Smooth muscle cell of the brain vasculature (primary cell): ENCODE results near the gene B4GALT7.

Experiments used
- DNase-seq: peaks from one replicate; pipeline ENCODE4 v3.0.0-alpha.2; 2012; ENCODE audit warnings: low read depth, low spot score

Gene B4GALT7

DNA sequence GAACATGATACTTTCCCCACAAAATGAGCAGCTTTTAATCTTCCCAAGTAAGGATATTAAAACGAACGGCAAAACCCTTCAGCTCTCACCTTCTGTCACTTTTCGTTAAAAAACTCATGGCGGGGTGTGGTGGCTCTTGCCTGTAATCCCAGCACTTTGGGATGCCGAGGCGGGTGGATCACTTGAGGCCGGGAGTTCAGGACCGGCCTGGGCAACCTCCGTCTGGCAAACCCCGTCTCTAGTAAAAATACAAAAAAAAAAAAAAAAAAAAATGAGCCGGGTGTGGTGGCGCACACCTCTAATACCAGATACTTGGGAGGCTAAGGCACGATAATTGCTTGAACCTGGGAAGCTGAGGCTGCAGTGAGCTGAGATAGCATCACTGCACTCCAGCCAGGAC lies 7.0 kb upstream of the B4GALT7 start:
- DNase-seq: no peak

DNA sequence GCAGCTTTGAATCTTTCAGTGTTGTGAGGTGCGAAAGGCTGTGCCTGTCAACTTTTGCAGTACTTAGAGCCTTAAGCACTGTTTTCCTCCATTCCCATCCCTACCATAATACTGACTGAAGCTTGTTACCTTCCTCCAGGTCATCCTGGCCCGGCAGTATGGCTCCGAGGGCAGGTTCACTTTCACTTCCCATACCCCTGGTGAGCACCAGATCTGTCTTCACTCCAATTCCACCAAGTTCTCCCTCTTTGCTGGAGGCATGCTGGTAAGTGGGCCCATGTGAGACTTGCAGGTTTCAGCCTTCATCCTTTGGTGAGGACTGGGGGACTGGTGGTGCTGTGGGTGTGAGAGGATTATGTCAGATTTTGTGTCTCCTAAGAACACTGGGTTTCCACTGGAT lies 6.4 kb upstream of the B4GALT7 start:
- DNase-seq: no peak

DNA sequence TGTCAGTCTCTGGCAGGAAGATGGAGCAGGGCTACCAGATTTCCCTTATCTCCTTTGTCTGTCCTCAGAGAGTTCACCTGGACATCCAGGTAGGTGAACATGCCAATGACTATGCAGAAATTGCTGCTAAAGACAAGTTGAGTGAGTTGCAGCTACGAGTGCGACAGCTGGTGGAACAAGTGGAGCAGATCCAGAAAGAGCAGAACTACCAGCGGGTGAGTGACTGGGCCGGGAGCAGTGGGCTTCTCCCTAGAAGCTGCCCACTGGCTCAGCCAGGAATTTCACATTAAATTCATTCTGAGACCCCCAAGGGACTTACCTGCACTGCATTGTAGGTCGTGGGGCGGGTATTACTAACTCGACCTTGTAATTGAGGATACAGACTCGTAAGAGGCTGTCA lies 5.9 kb upstream of the B4GALT7 start:
- DNase-seq: no peak

DNA sequence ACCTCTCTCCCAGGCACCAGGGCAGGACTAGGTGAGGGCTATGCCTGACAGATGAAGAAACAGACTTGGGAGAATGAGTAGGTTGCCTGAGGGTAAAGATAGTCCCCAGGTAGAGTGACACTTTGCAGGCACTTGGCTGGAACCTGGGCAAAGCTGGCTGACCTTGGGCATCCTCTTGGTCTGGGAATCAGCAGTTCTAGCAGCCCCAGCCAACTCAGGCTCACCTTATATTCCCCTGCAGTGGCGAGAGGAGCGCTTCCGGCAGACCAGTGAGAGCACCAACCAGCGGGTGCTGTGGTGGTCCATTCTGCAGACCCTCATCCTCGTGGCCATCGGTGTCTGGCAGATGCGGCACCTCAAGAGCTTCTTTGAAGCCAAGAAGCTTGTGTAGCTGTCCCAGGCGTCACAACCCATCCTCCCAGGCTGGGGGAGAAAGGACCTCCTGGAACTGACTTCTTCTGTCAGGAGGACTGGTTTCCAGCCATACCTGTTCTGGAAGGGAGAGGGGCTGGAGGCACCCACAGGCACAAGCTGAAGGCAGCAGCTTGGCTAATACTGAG lies 4.8 kb upstream of the B4GALT7 start:
- no peak for DNase-seq

DNA sequence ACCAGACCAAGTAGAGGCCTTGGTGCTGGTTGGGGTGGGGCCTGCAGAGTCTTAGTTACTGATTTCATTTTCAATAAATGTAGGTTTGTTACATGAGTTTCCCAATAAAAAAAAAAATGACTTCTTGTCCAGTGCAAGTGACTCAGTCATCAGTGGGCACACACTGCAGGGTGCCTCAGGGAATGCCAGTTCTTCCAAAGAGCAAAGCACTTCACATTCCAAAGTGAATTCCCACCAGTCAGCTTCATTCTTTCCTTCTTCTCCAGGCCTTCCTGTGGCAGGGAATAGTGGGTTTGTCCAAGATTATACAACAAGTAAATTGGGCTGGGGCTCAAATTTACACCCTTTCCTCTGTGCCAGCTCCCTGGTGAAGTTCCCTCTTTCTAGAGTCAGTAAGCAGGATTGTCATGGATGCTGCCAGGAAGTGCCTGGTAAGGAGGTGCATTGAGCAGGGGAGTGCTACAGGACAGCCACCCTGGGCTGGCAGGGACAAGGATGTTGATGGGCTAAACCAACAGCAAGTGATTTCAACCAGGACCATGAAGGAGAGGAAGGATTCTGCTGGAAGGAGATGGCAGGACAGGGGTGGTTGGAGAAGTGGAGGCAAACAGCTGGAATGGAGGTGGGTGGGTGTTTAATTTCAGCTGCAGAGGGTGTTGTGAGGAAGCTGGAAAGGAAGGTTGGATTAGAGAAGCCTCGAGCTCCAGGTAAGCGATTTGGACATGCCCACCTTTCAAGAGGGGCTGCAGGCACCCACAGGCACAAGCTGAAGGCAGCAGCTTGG lies 3.7 kb upstream of the B4GALT7 start:
- no peak for DNase-seq

DNA sequence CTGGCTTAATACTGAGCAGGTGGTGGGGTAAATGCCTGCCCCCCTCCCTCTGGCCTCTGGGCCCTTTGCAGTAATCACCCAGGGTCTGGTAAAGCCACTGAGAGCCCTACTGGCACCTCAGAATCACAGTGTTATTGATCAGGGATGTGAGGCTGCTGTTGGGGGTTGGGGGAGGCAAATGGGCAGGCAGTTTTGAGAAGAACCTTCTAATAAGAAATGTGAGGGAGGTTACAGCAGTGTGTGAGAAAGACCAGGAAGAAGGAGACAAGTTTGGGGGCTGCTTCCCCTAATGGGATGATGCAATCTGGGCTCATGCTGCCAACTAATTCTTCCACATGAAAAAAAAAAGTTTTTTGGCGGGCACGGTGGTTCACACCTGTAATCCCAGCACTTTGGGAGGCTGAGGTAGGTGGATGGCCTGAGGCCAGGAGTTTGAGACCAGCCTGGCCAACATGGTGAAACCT lies 3.1 kb upstream of the B4GALT7 start:
- no peak for DNase-seq

DNA sequence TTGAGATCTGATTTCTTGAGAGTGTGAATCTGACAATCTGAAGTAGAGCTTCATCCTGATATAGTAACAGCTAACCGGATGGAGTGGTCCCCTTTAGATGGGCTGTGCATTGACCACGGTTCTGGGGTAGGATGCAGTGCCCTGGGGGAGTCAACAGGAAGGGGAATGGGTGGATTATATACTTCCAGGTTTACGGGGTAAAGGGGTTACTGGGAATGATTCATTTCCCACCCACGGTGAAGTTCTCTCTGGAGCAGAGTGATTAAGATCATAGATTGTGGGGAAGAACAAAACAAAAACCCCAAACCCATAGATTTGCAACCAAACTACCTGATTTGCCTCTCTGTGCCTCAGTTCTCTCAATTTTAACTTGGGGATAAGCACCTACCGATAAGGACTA lies 1.5 kb upstream of the B4GALT7 start:
- DNase-seq: no peak

DNA sequence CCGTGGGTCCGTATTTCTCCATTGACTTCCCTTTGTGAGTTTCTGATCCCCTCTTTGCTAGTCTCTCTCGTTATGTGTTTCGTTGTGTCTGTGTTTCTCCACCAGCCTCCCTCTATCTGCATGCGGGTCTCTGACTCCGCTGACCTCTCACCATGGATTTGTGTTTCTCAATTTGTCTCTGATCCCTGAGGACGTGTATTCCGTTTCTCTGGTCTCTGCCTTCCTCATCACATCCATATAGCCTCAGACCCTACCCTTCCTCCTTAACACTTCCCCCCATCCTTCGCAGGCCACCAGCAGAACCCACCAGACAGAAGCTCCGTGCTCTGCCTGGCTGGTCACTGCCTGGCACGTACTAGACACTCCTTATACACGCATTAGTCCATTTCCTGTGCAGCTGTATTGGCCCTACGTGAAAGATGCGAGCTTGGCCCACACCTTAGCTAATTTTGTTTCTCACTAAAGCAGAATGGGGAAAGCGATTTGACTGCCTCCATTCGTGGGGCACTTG lies 631 bp downstream of the B4GALT7 start:
- DNase-seq: no peak

DNA sequence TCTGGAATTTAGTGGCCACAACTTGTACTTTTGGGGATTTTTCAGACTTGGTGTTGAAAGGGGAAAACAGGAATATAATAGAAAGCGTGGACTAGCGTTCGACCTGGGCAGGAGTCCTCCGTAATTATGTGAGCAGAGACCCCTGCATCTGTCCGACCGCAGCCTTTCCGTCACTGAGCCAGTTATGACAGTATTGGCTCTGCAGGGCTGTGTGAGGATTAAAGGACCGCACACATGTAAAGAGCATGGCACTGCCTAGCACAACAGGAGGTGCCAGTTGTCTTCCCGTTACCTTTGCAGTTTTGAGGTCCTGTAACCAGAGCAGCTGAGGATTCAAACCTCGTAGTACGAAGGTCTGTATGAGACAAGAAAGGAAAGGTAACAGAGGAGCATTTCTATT lies 1.2 kb downstream of the B4GALT7 start:
- DNase-seq: no peak

DNA sequence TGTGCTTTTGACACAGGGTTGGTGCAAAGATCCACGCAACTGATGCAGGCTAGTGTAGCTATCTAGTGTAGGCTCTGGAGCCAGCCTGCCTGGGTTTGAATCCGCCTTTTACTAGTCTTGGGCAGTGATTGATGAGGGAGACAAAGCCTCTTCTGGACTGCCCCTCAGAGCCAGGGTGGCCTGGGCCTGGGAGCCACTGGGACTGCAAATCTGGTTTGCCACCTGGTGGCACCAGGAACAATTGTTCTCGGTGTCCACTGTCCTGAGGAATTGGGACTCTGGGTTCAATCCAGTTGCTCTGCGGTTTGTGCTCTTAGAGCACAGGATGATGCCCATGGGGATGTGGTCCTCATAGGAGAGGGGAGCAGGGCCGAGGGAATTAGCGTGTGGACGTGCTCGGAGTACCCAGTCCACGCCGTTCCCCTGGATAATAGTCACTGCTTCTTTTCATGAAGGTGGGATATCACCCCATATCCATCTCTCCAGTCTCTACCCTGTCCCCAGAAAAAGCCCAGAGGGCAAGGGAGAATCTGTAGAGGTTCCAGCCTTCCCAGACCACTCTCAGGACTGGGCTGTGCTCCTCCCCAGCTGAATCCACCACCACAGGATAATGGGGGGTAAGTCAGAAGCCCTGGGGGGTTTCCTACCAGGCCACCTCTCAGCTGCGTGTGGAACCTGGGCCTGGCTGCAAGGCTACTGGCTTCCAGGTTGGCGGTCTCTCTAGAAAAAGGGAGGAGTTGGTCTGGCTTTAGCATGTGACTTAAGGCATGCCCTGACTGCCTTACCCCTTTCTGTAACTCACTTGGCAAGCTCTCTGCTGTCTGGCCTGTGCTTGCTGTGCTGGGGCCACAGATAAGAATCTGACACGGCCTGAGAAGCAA lies 1.9 kb downstream of the B4GALT7 start:
- no peak for DNase-seq

DNA sequence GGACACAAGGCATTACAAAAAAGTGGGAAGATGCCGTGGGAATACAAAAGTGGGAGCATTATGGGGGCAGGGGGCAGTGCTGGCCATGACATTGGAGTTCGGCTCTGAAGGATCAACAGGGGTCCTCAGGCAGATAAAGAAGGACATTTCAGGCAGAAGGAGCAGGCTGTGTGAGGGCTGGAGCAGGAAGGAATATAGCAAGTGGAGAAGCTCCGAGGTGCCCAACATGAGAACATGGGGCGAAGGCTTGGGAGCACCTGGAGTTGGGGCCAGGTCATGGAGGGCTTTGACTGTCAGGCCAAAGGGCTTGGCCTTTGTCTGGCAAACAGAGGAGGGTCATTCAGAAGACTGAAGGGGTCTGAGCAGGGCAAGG lies 2.5 kb downstream of the B4GALT7 start:
- DNase-seq: no peak

DNA sequence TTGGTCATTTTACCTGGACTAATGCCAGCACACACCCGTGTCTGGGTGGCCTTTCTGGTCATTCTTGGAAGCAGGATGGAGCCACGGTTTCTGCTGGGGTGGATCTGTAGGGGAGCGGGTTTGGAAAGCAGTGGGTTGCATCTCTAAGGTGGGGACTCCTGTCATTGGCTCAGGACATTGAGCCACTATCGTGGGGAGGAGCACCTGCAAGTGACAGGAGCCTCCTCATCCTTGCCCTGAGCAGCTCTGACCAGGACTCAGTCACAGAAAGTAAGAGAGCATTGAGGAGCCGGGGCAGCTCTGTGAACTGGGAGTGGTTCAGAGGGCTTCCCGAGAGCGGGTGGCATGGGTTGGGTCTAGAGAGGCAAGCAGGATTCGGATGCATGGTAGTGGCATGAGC lies 3.7 kb downstream of the B4GALT7 start:
- DNase-seq: no peak

DNA sequence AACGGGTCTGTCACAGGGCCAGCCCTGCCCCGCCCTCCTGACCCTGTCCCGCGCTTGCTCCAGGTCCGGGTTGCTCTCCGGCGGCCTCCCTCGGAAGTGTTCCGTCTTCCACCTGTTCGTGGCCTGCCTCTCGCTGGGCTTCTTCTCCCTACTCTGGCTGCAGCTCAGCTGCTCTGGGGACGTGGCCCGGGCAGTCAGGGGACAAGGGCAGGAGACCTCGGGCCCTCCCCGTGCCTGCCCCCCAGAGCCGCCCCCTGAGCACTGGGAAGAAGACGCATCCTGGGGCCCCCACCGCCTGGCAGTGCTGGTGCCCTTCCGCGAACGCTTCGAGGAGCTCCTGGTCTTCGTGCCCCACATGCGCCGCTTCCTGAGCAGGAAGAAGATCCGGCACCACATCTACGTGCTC lies 4.2 kb downstream of the B4GALT7 start:
- DNase-seq: no peak

DNA sequence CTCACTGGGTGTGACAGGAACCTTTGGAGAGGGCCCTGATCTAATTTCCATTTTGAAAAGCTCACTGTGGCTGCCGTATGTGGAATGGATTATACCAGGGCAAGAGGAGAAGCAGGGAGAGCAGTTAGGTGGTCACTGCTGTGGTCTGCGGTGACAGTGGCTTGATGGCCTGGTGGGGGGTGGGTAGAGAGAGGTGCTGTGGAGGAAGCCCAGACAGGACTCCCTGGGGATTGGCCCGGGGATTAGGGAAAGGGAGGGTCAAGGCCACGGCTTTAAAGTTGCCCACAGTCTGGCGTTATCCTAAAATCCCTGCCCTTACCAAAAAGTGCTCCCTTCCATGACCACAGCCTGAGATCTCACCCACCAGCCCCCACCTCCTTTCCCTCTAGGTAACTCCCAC lies 4.7 kb downstream of the B4GALT7 start:
- no peak for DNase-seq

DNA sequence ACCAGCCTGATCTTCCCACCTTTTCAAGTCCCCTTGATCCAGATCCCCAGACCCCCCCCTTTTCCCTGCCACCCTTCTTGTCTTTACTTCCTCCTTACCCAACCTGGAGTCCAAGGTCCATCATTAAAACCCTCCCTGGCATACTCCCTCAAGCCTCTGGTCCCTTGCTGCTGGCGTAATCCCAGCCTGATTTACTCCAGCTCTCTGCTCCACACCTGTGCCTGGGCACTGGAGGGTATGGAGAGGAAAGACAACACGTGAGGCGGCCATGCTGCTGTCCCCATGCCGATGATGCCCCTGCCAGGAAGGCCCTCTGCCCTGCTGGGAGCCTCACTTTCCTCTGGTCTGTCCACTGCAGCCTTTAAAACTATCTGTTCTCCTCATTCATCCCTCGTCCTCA lies 5.1 kb downstream of the B4GALT7 start:
- no peak for DNase-seq

DNA sequence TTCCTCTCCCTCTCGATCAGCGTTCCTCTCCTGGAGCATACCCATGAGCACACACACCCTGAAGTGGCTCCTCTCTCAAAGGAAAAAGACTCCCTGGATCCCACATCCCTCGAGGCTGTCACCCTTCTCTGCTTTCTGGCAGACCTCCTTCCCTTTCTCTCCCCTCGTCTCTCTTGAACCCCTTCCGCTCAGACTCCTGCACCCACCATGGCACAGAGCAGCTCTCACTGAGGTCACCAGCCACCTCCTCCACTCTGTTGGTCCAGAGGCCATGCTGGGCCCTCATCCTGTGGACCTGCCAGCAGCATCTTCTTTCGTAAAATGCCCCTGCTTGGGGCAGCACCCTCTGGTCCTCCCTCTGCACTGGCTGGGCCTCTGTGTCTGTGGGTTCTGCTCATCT lies 5.7 kb downstream of the B4GALT7 start:
- no peak for DNase-seq

DNA sequence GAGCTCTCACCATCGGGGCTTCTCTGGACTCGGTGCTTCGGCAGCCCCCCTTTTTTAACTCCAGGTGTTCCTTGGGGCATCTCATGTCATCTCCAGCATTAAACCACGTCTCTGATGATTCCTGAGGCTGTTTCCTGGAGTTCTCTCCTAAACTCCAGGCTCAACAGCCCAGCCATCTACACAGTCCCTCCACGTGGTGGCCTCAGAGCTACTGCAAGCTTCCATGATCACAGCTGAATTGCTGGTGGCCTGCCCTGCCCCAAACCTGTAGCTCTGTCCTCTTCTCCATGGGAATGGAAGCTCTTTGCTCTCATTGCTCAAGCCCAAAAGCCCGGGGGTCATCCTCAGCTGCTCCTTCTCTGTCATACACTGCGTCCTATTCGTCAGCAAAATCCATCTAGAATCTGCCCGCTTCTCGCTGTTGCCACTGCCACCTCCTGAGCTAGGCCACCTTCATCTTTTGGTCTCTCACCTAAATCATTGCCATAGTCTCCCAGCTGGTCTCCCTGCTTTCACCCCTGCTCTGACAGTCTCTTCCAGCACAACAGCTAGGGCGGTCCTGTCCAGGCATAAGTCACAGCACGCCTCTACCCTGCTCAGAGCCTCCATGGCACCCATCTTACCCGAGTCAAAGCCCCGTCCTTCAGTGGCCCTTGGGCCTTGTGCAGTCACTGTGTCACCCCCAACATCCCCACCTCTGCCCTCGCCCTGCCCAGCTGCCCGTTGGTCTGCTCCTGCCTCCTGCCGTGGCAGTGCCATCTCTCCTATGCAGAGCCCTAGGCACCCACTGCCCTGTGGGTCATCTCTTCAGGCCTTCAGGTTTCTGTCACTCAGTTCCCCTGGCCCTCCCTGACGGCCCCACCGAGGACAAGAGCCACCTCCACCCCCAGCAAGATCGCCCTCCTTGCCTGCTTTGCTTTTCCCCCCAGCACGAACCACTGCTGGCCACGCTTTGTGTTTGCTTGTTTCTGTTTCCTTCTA lies 6.4 kb downstream of the B4GALT7 start:
- DNase-seq: no peak

DNA sequence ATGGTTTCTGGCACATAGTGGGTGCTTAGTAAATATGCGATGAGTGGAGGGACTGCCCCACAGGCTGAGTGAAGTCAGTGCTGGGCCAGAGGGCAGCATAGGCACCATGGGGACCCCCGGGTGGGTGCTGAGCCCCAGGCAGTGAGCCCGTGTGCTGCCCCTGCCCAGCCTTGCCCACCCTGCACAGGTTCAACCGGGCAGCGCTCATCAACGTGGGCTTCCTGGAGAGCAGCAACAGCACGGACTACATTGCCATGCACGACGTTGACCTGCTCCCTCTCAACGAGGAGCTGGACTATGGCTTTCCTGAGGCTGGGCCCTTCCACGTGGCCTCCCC lies 7.2 kb downstream of the B4GALT7 start:
- DNase-seq: no peak

DNA sequence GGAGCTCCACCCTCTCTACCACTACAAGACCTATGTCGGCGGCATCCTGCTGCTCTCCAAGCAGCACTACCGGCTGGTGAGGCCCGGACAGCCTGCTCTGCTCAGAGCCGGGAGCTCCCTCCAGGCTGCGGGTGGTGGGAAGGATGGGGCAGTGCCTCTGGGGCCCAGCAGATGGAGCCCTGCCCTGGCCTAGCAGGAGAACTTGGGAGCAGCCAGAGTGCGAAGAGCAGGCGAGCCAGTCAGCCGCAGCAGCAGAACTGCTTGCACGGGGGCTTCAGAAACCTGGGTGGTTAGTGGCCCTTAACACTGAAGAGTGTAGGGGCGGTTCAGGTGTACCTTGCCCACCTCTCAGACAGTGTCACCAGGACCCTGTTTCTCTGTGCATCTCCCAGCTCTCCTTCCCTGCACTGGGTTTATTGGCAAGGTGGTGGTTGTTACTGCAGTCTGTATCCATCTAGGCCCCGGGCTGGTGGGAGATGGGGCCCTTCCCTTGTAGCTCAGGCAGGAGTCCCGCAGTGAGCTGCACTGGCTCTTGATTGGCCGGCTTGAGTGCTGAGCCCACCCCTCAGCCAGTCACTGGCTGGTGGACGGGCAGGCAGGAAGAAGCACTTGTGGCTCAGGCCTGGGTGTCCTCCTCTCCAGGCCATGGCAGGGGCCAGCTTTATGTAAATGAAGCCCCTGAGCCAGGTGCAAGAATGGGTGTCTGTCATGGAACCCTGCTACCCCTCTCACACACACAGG lies 7.7 kb downstream of the B4GALT7 start:
- peak; percentile 65 for DNase-seq

DNA sequence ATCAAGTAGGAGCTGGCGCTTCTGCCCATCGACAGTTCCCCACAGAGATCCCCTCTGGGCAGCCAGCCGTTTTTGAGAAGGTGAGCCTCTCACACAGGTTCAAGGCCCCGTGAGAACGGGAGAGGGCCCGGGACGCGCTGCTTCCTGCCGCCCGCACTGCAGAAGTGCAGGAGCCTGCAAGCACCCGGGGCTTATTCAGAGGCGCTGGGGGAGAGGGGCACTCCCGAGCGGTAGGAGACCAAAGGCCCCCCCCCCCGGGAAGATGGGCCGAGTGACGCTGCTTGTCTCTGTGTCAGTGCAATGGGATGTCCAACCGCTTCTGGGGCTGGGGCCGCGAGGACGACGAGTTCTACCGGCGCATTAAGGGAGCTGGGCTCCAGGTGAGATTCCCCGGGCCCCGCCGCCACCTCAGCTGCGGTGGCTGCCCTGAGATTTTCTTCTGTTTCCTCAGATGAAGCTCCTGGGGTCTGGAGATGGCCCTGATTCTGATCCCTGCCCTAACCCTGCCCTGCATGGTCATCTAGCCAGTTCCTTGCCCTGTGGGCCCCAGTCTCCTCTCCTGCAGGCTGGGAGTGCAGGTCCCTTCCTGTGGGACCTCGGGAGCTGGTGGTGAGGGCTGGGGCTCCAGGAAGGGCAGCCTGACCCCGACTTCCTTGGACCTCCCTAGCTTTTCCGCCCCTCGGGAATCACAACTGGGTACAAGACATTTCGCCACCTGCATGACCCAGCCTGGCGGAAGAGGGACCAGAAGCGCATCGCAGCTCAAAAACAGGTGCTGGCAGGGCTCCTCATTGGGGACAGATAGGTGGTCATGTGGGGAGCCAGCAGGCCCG lies 8.5 kb downstream of the B4GALT7 start:
- no peak for DNase-seq
